ENCODE measurements around the gene KRTAP12-4.
"Not testable (repeated sequence)": the region's sequence is repeated elsewhere in the genome, so short reads cannot be mapped to it uniquely, and the experiment has no call there.

DNA sequence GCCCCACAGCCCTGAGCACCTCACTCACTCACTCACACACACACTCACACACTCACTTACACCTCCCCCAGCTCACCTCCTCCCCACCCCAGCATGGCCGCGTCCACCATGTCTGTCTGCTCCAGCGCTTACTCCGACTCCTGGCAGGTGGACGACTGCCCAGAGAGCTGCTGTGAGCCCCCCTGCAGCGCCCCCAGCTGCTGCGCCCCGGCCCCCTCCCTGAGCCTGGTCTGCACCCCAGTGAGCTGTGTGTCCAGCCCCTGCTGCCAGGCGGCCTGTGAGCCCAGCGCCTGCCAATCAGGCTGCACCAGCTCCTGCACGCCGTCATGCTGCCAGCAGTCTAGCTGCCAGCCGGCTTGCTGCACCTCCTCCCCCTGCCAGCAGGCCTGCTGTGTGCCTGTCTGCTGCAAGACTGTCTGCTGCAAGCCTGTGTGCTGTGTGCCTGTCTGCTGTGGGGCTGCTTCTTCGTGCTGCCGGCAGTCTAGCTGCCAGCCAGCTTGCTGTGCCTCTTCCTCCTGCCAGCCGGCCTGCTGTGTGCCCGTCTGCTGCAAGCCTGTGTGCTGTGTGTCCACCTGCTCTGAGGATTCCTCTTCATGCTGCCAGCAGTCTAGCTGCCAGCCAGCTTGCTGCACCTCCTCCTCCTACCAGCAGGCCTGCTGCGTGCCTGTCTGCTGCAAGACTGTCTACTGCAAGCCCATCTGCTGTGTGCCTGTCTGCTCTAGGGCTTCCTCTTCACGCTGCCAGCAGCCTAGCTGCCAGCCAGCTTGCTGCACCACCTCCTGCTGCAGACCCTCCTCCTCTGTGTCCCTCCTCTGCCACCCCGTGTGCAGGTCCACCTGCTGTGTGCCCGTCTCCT lies 7.9 kb downstream of the KRTAP12-4 start, which contains the start of gene KRTAP10-11:
- not testable (repeated sequence) for TF ChIP-seq TAF1, POLR2AphosphoS5 (IDR thresholded peaks at IDR 0.05; ENCODE audit: low read depth, low read length)

All from GM12891 (cell line).